Measurements from ENCODE around the gene ZNF512.

DNA sequence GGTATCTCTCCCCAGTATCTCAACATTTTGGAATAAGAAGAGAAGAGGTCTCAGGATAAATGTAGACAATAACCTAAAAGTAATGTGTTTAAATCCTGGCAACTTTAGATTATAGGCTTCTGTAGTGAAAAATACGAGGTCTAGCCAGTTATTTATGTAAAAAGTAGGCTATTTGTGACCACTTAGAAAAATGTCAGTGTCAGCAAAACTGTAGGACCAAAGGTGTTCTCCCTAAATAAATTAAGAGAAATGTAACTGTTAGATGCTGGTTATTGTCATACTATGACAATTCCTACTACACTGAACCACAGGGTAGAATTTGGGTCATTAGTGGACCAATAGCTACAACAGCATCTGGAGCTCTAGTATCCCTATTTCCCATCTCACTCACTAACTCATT, 78.5 kb downstream of the ZNF512 start:
- TF ChIP-seq POLR2AphosphoS5 (IDR thresholded peaks at IDR 0.05; ENCODE audit: low read depth, low read length), result no peak
- no peak for TF ChIP-seq SIN3A (IDR thresholded peaks at IDR 0.05; ENCODE audit: borderline replicate concordance, insufficient read depth, low read length)
